HG03469 (cell line): Measurements from ENCODE around the gene PCNX3.

Source experiments
- ATAC-seq: cut with Tn5 transposase; IDR thresholded peaks from one replicate; pipeline ENCODE4 v1.9.1; 2021; ENCODE audit warnings: mild to moderate bottlenecking, moderate library complexity, moderate number of reproducible peaks; ENCODE audit not compliant: unreplicated experiment

The PCNX3 gene

DNA sequence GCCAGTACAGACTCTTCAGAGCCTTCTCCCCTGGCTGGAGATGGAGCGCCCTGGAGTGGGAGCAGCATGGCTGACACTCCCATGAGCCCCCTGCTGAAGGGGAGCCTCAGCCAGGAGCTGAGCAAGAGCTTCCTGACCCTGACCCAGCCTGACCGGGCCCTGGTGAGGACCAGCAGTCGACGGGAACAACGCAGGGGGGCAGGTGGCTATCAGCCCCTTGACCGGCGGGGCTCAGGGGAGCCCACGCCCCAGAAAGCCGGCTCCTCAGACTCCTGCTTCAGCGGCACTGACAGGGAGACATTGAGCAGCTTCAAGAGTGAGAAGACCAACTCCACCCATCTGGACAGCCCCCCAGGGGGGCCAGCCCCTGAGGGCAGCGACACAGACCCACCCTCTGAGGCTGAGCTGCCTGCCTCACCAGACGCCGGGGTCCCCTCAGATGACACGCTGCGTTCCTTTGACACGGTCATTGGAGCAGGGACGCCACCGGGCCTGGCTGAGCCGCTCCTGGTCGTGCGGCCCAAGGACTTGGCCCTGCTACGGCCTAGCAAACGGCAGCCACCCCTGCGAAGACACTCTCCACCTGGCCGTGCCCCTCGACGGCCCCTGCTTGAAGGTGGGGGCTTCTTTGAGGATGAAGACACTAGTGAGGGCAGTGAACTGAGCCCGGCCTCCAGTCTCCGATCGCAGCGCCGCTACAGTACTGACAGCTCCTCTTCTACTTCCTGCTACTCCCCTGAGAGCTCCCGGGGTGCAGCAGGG is 2.6 kb downstream of the PCNX3 start:
- no peak for ATAC-seq

- no peak for ATAC-seq
Observed at GRCh38 chr11:65618763-65619162, 3.2 kb downstream of the PCNX3 start.

GRCh38 chr11:65619281-65619928 is 3.8 kb downstream of the PCNX3 start:
- no peak for ATAC-seq

GRCh38 chr11:65620666-65621065 is 5.1 kb downstream of the PCNX3 start:
- ATAC-seq = no peak

DNA sequence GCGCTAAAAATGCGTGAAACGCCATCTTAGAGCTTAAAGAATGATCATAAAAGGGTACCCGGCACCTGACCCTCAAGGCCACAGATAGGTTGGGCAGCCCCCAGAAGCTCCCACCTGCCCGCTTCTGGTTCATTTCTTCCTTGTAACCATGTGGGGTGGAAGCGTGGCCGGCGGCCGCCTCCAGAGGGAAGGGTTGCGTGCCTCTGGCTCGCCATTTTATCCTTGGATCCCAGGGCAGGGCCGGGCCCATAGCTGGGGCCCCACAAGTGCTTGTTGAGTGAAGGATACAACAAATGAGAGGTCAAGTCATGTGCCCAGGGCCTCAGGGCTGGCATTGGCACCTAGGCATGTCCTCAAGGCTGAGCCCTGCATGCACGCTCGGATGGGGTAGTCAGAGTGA is 5.9 kb downstream of the PCNX3 start:
- no peak for ATAC-seq

DNA sequence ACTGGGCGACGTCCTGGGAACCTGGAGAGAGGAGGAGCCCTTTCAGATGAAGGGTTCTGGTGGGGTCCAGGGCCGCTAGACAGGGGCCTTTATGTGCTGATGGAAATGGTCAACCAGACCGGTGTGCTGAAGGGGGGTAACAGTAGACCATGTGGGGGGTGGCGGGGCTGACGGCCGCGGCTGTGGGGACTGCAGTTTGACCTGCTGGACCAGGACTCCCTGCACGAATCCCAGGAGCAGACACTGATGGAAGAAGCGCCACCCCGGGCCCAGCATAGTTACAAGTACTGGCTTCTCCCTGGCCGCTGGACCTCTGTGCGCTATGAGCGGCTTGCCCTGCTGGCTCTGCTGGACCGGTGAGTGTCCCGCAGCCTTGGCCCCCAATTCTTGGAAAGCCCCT is 6.4 kb downstream of the PCNX3 start:
- ATAC-seq = no peak

DNA sequence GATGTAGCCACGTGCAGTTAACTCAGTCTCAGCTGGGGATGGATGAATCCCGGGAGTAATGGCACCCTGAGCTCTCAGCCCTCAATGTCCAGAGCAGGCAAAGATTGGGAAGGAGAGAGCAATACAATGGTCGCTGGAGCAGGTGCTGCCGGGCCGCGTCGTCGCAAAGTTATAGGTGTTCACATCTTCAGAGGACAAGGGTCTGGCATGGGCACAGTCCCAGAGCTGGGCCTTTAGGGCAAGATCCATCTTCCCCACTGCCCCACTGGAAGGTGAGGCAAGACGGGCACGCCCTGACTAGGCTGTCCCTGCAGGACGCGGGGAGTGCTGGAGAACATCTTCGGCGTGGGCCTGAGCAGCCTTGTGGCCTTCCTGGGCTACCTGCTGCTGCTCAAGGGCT is 7.6 kb downstream of the PCNX3 start:
- ATAC-seq = no peak

DNA sequence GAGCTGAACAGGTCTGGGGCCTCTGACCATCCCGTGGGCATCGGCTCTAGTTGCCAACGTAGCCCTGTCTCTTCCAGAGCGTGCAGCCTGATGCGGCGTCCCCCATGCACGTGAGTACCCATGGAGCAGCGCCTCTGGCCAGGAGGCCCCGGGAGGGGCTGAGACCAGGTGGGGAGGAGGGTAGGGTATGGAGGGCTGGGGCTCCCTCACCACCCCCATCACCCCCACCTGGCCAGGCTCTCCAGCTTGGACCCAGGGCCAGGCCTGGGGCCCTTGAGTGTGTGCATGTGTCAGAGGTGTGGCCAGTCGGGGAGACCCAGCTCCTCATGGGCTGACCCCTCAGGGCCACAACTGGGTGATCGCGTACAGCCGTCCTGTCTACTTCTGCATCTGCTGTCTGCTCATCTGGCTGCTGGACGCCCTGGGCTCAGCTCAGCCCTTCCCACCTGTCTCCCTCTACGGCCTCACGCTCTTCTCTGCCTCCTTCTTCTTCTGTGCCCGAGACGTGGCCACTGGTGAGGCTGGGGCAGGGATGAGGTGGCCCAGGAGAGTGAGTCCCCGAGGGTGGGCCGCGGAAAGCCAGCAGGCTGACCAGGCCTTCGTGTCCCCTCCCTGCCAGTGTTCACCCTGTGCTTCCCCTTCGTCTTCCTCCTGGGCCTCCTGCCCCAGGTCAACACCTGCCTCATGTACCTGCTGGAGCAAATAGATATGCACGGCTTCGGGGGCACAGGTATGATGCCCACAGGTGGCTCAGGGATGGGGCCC is 8.5 kb downstream of the PCNX3 start:
- no peak for ATAC-seq

DNA sequence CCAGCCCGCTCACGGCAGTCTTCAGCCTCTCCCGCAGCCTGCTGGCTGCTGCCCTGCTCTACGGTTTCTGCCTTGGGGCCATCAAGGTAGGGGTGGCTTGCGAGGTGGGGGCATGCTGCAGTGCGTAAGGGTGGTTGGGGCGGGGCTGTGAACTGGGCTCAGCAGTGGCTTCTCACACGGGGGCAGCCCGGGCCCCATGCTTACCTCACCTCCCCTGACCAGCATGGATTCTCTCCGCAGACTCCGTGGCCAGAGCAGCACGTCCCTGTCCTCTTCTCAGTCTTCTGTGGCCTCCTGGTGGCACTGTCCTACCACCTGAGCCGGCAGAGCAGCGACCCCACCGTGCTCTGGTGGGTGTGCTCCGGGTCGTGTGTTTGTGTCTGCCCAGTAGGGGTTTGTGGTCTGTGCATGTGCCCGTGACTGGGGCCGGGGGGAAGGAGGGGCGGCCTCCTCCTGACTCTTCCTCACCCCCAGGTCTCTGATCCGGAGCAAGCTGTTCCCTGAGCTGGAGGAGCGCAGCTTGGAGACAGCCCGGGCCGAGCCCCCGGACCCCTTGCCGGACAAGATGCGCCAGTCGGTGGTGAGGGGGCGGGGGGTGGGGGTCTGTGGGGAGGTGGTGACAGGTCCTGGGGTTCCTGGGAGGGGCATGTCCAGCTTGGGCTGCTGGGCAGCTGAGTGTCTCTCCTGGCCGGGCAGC is 9.5 kb downstream of the PCNX3 start:
- no peak for ATAC-seq

GRCh38 chr11:65625628-65626342 is 10.2 kb downstream of the PCNX3 start:
- no peak for ATAC-seq

GRCh38 chr11:65627202-65627601 is 11.6 kb downstream of the PCNX3 start:
- ATAC-seq = no peak

DNA sequence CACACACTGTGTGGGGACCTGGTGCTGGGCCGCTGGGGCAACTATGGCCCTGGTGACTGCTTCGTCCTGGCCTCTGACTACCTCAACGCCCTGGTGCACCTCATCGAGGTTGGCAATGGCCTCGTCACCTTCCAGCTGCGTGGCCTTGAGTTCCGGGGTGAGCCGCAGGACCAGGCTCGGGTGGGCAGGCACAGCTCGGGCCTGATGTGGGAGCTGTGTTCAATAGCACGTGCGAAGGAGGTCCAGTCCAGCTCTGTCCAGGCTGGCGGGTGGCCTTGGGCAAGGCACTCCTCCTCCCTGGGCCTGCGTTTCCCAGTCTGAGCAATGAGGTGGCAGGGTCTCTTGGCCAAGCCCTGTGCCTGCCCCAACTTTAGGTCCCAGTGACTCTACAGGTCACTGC is 14.0 kb downstream of the PCNX3 start:
- no peak for ATAC-seq

DNA sequence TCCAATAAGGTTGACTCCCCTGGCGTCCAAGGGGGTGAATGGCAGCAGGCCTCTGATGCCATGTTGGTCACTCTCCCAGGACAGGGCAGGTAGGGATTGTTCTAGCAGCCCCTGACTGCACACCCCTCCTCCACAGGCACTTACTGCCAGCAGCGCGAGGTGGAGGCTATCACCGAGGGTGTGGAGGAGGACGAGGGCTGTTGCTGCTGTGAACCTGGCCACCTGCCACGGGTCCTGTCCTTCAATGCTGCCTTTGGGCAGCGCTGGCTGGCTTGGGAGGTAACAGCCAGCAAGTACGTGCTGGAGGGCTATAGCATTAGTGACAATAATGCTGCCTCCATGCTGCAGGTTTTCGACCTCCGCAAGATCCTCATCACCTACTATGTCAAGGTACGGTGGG is 14.6 kb downstream of the PCNX3 start:
- no peak for ATAC-seq

GRCh38 chr11:65633390-65634108 is 18.0 kb downstream of the PCNX3 start:
- no peak for ATAC-seq

GRCh38 chr11:65634109-65634436 is 18.5 kb downstream of the PCNX3 start:
- ATAC-seq = no peak

- no peak for ATAC-seq
Observed at GRCh38 chr11:65634440-65634839, 18.9 kb downstream of the PCNX3 start.

DNA sequence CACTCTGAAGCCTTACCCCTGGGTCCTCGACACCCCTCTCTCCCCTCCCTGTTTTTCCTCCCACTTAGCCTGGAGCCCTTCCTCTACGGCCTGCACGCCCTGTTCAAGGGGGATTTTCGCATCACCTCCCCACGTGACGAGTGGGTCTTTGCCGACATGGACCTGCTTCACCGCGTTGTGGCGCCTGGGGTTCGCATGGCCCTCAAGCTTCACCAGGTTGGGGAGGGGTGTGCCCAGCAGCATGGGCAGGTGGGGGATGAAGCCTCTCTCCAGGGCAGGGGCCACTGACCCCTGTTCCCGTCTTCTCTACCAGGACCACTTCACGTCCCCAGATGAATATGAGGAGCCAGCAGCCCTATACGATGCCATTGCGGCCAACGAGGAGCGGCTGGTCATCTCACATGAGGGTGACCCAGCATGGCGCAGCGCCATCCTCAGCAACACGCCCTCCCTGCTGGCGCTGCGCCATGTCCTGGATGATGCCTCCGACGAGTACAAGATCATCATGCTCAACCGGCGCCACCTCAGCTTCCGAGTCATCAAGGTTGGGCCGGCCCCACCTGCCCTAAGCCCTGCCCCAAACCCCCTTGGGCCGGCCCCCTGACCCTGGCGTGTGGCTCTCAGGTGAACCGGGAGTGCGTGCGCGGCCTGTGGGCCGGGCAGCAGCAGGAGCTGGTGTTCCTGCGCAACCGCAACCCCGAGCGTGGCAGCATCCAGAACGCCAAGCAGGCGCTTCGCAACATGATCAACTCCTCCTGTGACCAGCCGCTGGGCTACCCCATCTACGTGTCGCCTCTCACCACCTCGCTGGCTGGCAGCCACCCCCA is 19.5 kb downstream of the PCNX3 start:
- no peak for ATAC-seq

DNA sequence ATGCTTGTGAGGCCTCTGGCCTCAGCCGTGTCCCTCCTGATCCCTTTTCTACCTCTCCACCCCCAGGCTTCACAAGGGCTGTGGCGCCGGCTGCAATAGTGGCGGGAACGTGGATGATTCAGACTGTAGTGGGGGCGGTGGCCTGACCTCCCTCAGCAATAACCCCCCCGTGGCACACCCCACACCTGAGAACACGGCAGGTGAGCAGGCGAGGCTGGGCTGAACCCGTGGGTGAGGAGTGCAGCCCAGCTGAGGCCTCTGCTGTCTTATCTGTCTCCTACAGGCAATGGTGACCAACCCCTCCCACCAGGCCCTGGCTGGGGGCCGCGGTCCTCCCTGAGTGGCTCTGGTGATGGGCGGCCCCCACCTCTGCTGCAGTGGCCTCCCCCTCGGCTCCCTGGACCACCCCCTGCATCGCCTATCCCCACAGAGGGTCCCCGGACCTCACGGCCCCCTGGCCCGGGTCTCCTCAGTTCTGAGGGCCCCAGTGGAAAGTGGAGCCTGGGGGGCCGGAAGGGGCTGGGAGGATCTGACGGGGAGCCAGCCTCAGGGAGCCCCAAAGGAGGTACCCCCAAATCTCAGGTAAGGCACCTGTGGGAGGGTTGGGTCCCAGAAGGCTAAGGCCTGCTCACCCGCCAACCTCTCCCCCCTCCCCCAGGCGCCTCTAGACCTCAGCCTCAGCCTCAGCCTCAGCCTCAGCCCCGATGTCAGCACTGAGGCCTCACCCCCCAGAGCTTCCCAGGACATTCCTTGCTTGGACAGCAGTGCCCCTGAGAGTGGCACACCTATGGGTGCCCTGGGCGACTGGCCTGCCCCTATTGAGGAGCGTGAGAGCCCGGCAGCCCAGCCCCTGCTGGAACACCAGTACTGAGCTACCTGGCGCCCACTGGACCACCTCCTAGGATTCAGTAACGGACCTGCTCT is 20.8 kb downstream of the PCNX3 start:
- ATAC-seq = no peak
